Spleen (tissue), 7 donors: ENCODE data around the gene MBD5.

Source experiments
- POLR2A ChIP-seq, 3 donors: fragments of 450-650 bp; IDR thresholded peaks; one replicate each; pipeline ENCODE4 v1.5.1; 2017; ENCODE audit warnings: antibody characterized with exemption in 3 of 3, mild to moderate bottlenecking in 1 of 3
- TF ChIP-seq, protein P1 (sequence below), 11 experiments: fragments of 200-600 bp in 7 of 11; fragments of 450-650 bp in 4 of 11; sonication (generic) in 4 of 11; IDR thresholded peaks in 8 of 11; conservative IDR thresholded peaks in 3 of 11; 1 replicate in 7 of 11; 2 replicates in 4 of 11; pipeline versions ENCODE4 v1.4.0 to v1.8.0; 2016 to 2021; ENCODE audit warnings: antibody characterized with exemption in 11 of 11, inconsistent platforms in 4 of 11, mild to moderate bottlenecking in 1 of 11
- donor health status: DM: no; HTN: no; CAD: no; lungs with moderate emphysema.
- donor health status: DM: no; HTN: no; CAD: no.
- donor health status: DM: no; HTN: no; CAD: no.

DNA sequence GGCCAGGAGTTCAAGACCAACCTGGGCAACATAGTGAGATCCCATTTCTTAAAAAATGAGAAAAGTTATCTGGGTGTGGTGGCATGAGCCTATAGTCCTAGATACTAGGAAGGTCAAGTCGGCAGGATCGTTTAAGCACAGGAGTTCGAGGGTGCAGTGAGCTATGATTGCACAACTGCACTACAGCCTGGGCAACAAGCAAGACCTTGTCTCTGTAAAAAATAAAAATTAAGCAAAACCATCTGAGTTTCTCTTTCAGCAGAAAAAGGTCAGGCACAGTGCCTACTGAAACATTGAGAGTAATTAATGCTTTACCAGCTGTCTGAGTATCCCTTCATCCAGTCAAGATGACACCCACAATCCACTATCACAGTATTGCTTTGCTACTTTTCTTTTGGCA lies 258.3 kb downstream of the MBD5 start:
- TF ChIP-seq, protein P1, sequence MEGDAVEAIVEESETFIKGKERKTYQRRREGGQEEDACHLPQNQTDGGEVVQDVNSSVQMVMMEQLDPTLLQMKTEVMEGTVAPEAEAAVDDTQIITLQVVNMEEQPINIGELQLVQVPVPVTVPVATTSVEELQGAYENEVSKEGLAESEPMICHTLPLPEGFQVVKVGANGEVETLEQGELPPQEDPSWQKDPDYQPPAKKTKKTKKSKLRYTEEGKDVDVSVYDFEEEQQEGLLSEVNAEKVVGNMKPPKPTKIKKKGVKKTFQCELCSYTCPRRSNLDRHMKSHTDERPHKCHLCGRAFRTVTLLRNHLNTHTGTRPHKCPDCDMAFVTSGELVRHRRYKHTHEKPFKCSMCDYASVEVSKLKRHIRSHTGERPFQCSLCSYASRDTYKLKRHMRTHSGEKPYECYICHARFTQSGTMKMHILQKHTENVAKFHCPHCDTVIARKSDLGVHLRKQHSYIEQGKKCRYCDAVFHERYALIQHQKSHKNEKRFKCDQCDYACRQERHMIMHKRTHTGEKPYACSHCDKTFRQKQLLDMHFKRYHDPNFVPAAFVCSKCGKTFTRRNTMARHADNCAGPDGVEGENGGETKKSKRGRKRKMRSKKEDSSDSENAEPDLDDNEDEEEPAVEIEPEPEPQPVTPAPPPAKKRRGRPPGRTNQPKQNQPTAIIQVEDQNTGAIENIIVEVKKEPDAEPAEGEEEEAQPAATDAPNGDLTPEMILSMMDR (IDR thresholded peaks at IDR 0.05 in 8 of 11, conservative IDR thresholded peaks at IDR 0.05 in 3 of 11): no peak
- TF ChIP-seq POLR2A (IDR thresholded peaks at IDR 0.05): no peak
